Sigmoid colon (tissue), 7 donors: ENCODE results near the gene KRTAP10-5. TPM values are rescaled to one million over a fixed set of nuclear protein-coding genes. Genes with fewer than 3 reads are reported as not detected.
A peak's percentile ranks its signal among the peaks of the same experiment; 100 is the strongest.

Source experiments
- DNase-seq: peaks from one replicate; pipeline ENCODE4 v3.0.0-alpha.2; 2019
- H3K27ac ChIP-seq, 4 donors: fragments of 200-600 bp; sonication (generic); one replicate each; pipeline ENCODE4 v1.5.1; 2016 to 2019; ENCODE audit warnings: mild to moderate bottlenecking in 1 of 4
- H3K27me3 ChIP-seq, 3 donors: fragments of 200-600 bp; sonication (generic); one replicate each; pipeline ENCODE4 v1.5.1; 2019; ENCODE audit warnings: mild to moderate bottlenecking in 1 of 3
- H3K36me3 ChIP-seq, 4 donors: fragments of 200-600 bp; sonication (generic); one replicate each; pipeline ENCODE4 v1.5.1; 2016 to 2019
- H3K4me1 ChIP-seq, 4 donors: fragments of 200-600 bp; sonication (generic); one replicate each; pipeline ENCODE4 v1.5.1; 2017 to 2019
- H3K4me3 ChIP-seq, 4 donors: fragments of 200-600 bp; sonication (generic); one replicate each; pipeline ENCODE4 v1.5.1; 2017 to 2019; ENCODE audit warnings: mild to moderate bottlenecking in 2 of 4, moderate library complexity in 1 of 4
- H3K9me3 ChIP-seq, 4 donors: fragments of 200-600 bp in 3 of 4; sonication (generic) in 3 of 4; one replicate each; pipeline versions ENCODE4 v1.5.1 to v1.6.1; 2013 to 2019
- EP300 ChIP-seq, 4 donors: sonication (generic); formaldehyde crosslinking; IDR thresholded peaks; one replicate each; pipeline ENCODE4 v1.6.1; 2017; ENCODE audit warnings: antibody characterized with exemption in 4 of 4
- POLR2A ChIP-seq, 2 donors: fragments of 450-650 bp; IDR thresholded peaks; one replicate each; pipeline ENCODE4 v1.6.1; 2016; ENCODE audit warnings: antibody characterized with exemption in 2 of 2, mild to moderate bottlenecking in 2 of 2, moderate library complexity in 2 of 2
- POLR2AphosphoS5 ChIP-seq, 4 donors: sonication (generic); formaldehyde crosslinking; IDR thresholded peaks; one replicate each; pipeline ENCODE4 v1.6.1; 2017; ENCODE audit warnings: antibody characterized with exemption in 4 of 4
- WGBS, 2 donors: extraction: QIAGEN DNeasy Blood & Tissue Kit; methylation state at CpG; one replicate each; pipeline ENCODE4 v1.1.7; 2013; 5-methylcytosine and 5-hydroxymethylcytosine counted together
- intact Hi-C: fragments of 100-400 bp; cut with DNase I; formaldehyde crosslinking; loops from one replicate; pipeline ENCODE4 v1.15.1; 2023
- polyA plus RNA-seq, 3 donors: library from polyadenylated mRNA; stranded (reverse); fragments of 200-250 nt; gene quantifications; one replicate each; pipeline ENCODE4 v1.2.3, GENCODE V29; 2013
- total RNA-seq, 4 donors: library from RNA; depleted of rRNA; stranded (reverse); fragments of >200 nt; gene quantifications; one replicate each; pipeline ENCODE4 v1.1.0, GENCODE V29; 2016
- TF ChIP-seq, protein P1 (sequence below), 4 experiments: fragments of 450-650 bp in 3 of 4; fragments of 200-600 bp in 1 of 4; IDR thresholded peaks; one replicate each; pipeline ENCODE4 v1.5.1; 2016 to 2019; ENCODE audit warnings: antibody characterized with exemption in 4 of 4, mild to moderate bottlenecking in 3 of 4, moderate library complexity in 2 of 4
- donor health status: healthy with polysubstance abuse.
- donor health status: Bipolar disorder and iron deficiency.
- donor health status: healthy.

The KRTAP10-5 gene
- total and polyA plus RNA-seq, 7 donors, result not detected

- no peak for TF ChIP-seq POLR2A (IDR thresholded peaks at IDR 0.05)
- TF ChIP-seq POLR2AphosphoS5 (IDR thresholded peaks at IDR 0.05), result no peak
- TF ChIP-seq, protein P1, sequence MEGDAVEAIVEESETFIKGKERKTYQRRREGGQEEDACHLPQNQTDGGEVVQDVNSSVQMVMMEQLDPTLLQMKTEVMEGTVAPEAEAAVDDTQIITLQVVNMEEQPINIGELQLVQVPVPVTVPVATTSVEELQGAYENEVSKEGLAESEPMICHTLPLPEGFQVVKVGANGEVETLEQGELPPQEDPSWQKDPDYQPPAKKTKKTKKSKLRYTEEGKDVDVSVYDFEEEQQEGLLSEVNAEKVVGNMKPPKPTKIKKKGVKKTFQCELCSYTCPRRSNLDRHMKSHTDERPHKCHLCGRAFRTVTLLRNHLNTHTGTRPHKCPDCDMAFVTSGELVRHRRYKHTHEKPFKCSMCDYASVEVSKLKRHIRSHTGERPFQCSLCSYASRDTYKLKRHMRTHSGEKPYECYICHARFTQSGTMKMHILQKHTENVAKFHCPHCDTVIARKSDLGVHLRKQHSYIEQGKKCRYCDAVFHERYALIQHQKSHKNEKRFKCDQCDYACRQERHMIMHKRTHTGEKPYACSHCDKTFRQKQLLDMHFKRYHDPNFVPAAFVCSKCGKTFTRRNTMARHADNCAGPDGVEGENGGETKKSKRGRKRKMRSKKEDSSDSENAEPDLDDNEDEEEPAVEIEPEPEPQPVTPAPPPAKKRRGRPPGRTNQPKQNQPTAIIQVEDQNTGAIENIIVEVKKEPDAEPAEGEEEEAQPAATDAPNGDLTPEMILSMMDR (IDR thresholded peaks at IDR 0.05), result no peak
- no peak for TF ChIP-seq EP300 (IDR thresholded peaks at IDR 0.05)
- no peak for DNase-seq
- H3K4me1 ChIP-seq, result no peaks in the 10 kb centered on the region
- H3K36me3 ChIP-seq, result no peaks in the 10 kb centered on the region
- no peak overlapping the region for H3K27ac ChIP-seq
- 83 to 90% methylated on average over 28 of the region's 28 CpGs for WGBS, 2 donors
- intact Hi-C loops, result no loop called here
- H3K9me3 ChIP-seq, result peaks cover 0 to 13% (median 3%) of the 10 kb centered on the region in 4 donors
- H3K27me3 ChIP-seq, result peaks cover 0 to 23% (median 9%) of the 10 kb centered on the region in 3 donors
- H3K4me3 ChIP-seq, result no peak overlapping the region
These were observed 34.6 kb upstream of the KRTAP10-5 start for GRCh38 chr21:44614961-44615391.

GRCh38 chr21:44614161-44614631 is 33.8 kb upstream of the KRTAP10-5 start:
- no peak overlapping the region for H3K27ac ChIP-seq
- TF ChIP-seq POLR2A (IDR thresholded peaks at IDR 0.05), result no peak
- TF ChIP-seq, protein P1 (IDR thresholded peaks at IDR 0.05), result no peak
- no peak for TF ChIP-seq POLR2AphosphoS5 (IDR thresholded peaks at IDR 0.05)
- no peak for TF ChIP-seq EP300 (IDR thresholded peaks at IDR 0.05)
- peaks cover 0 to 15% (median 2%) of the 10 kb centered on the region in 4 donors for H3K9me3 ChIP-seq
- H3K4me1 ChIP-seq, result no peaks in the 10 kb centered on the region
- no peaks in the 10 kb centered on the region for H3K36me3 ChIP-seq
- WGBS, 2 donors, result 82 to 83% methylated on average over 20 of the region's 20 CpGs
- no peak overlapping the region for H3K4me3 ChIP-seq
- intact Hi-C loops, result no loop called here
- peaks cover 0 to 23% (median 9%) of the 10 kb centered on the region in 3 donors for H3K27me3 ChIP-seq
- DNase-seq, result no peak

DNA sequence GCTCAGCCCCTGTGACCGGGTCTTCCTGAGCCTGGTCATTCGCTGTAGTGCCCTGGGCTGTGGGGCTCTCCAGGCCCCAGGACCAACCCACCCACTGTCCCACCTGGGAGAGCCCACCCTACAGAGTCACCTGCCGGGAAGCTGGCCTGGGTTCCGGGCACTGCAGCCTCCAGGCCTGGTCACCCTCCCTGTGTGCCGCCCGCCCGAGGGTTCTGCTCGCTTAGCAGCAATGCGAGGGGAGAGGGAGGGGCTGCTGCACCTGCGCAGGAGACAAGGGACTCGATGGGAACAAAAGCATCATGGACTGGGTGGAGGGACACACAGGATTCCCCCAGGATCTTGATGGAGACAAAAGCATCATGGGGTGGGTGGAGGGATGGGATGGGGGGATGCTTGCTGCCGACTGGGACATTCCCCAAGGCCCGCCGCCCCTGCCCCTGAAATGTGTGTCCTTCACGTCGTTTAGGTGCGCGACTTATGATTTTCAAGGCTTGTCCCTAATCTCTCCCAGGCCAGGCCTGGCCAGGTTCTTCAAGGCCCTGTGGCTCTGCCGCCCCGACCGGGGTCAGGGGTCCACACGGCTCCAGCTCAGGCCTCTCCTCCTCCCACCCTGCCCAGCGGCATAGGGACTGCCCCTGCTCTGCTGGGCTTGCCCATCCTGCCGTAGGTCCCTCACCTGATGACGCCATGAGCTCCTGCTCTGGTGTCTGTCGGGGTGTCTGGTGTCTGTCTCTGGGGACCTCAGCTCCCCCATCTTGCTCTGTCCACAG is 33.2 kb upstream of the KRTAP10-5 start:
- DNase-seq, result no peak
- Histone ChIP-seq H3K27ac (no peak overlapping the region), H3K27me3 (peaks cover 0 to 23% (median 9%) of the 10 kb centered on the region in 3 donors), H3K4me1 (no peaks in the 10 kb centered on the region), H3K36me3 (no peaks in the 10 kb centered on the region), H3K9me3 (peaks cover 0 to 17% (median 2%) of the 10 kb centered on the region in 4 donors), H3K4me3 (no peak overlapping the region)
- intact Hi-C loops, result no loop called here
- WGBS, 2 donors, result 87 to 88% methylated on average over 26 of the region's 26 CpGs
- TF ChIP-seq EP300 (IDR thresholded peaks at IDR 0.05) (no peak), POLR2AphosphoS5 (IDR thresholded peaks at IDR 0.05) (no peak), POLR2A (IDR thresholded peaks at IDR 0.05) (no peak)
- TF ChIP-seq, protein P1 (IDR thresholded peaks at IDR 0.05), result no peak

- peak; percentile 60 for DNase-seq
- intact Hi-C loops, result no loop called here
- TF ChIP-seq, protein P1 (IDR thresholded peaks at IDR 0.05), result no peak
- no peak for TF ChIP-seq EP300 (IDR thresholded peaks at IDR 0.05)
- TF ChIP-seq POLR2A (IDR thresholded peaks at IDR 0.05), result no peak
- TF ChIP-seq POLR2AphosphoS5 (IDR thresholded peaks at IDR 0.05), result no peak
- no peaks in the 10 kb centered on the region for H3K4me1 ChIP-seq
- WGBS, 2 donors, result 75 to 84% methylated on average over 13 of the region's 13 CpGs
- H3K27me3 ChIP-seq, result peaks cover 0 to 23% (median 9%) of the 10 kb centered on the region in 3 donors
- H3K36me3 ChIP-seq, result no peaks in the 10 kb centered on the region
- no peak overlapping the region for H3K4me3 ChIP-seq
- H3K9me3 ChIP-seq, result peaks cover 0 to 17% (median 2%) of the 10 kb centered on the region in 4 donors
- no peak overlapping the region for H3K27ac ChIP-seq
These were observed 32.3 kb upstream of the KRTAP10-5 start for GRCh38 chr21:44612669-44613229.
